Glutamatergic neuron (in vitro differentiated cells): Measurements from ENCODE around the gene CHST13. TPM values are rescaled to one million over a fixed set of nuclear protein-coding genes. Genes with fewer than 3 reads are reported as not detected.

ENCODE experiments used
- DNase-seq: peaks from one replicate; pipeline ENCODE4 v3.0.0; 2022
- H3K27ac Mint-ChIP-seq: one replicate; pipeline ENCODE4 v1.8.0; 2020; ENCODE audit warnings: mild to moderate bottlenecking, mixed read lengths, inconsistent platforms; ENCODE audit not compliant: unreplicated experiment
- H3K27me3 Mint-ChIP-seq: one replicate; pipeline ENCODE4 v1.8.0; 2020; ENCODE audit warnings: mild to moderate bottlenecking, moderate library complexity, mixed read lengths, inconsistent platforms; ENCODE audit not compliant: unreplicated experiment
- H3K36me3 Mint-ChIP-seq: one replicate; pipeline ENCODE4 v1.8.0; 2020; ENCODE audit warnings: mild to moderate bottlenecking, mixed read lengths, inconsistent platforms; ENCODE audit not compliant: unreplicated experiment
- H3K4me1 Mint-ChIP-seq: one replicate; pipeline ENCODE4 v1.8.0; 2020; ENCODE audit warnings: mild to moderate bottlenecking, low read depth, mixed read lengths, inconsistent platforms; ENCODE audit not compliant: unreplicated experiment
- H3K4me3 Mint-ChIP-seq: one replicate; pipeline ENCODE4 v1.8.0; 2020; ENCODE audit warnings: mild to moderate bottlenecking, mixed read lengths, inconsistent platforms; ENCODE audit not compliant: unreplicated experiment
- H3K9me3 Mint-ChIP-seq: one replicate; pipeline ENCODE4 v1.8.0; 2020; ENCODE audit warnings: mild to moderate bottlenecking, moderate library complexity, mixed read lengths, inconsistent platforms; ENCODE audit not compliant: unreplicated experiment
- total RNA-seq: library from RNA; stranded (reverse); fragmentation: NEBNext Ultra II Directional; extraction: Animal tissue kit (Norgen Biotek cat#: 25700); gene quantifications from one replicate; pipeline ENCODE4 v1.2.1, GENCODE V29; 2021; ENCODE audit not compliant: unreplicated experiment
- TF ChIP-seq, protein P1 (sequence below): fragments of 200-600 bp; sonication (generic); IDR thresholded peaks from one replicate; pipeline ENCODE4 v1.5.0; 2021; ENCODE audit not compliant: partially characterized antibody, unreplicated experiment

The CHST13 gene
- total RNA-seq, 1 donor from 2014 or later = not detected

DNA sequence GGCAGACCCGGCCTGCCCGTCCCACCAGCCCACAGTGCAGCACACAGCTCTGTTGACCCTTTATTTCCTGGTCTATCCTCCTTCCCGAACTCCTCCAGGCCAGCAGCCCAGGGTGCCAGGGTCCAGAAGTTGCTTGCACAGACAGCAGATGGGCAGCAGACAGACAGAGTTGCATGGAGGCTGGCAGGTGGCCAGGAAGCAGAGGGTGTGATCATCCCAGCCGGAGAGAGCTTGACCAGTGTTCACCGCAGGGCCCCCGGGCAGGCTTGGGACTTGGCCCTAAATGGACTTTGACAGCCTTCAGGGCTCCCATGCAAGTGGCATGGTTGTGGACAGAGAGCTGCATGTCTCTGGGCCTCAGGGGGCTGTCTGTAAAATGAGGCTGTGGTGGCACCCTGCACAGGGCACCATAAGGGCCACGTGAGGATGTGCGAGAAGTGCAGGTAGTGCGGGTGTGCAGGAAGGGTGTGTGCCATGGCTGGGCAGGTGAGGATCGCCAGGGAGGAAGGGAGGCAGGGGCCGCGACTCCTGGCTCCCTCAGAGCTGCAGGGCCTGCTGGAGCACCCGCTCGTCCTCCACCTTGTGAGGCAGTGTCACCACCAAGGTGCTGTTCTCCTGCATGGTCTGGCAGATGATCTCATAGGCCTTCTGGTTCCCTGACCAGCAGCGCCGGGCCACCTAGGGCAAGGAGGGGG, 42.0 kb upstream of the CHST13 start:
- Mint-ChIP-seq H3K4me1 (peaks cover 31% of the 10 kb centered on the region), H3K9me3 (peaks cover 5% of the 10 kb centered on the region), H3K27me3 (peaks cover 8% of the 10 kb centered on the region), H3K36me3 (no peaks in the 10 kb centered on the region), H3K4me3 (peak overlapping the region; percentile 25), H3K27ac (no peak overlapping the region)
- DNase-seq = no peak
- TF ChIP-seq, protein P1, sequence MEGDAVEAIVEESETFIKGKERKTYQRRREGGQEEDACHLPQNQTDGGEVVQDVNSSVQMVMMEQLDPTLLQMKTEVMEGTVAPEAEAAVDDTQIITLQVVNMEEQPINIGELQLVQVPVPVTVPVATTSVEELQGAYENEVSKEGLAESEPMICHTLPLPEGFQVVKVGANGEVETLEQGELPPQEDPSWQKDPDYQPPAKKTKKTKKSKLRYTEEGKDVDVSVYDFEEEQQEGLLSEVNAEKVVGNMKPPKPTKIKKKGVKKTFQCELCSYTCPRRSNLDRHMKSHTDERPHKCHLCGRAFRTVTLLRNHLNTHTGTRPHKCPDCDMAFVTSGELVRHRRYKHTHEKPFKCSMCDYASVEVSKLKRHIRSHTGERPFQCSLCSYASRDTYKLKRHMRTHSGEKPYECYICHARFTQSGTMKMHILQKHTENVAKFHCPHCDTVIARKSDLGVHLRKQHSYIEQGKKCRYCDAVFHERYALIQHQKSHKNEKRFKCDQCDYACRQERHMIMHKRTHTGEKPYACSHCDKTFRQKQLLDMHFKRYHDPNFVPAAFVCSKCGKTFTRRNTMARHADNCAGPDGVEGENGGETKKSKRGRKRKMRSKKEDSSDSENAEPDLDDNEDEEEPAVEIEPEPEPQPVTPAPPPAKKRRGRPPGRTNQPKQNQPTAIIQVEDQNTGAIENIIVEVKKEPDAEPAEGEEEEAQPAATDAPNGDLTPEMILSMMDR = no peak

GRCh38 chr3:126482503-126483255, 41.3 kb upstream of the CHST13 start:
- H3K9me3 Mint-ChIP-seq = peaks cover 3% of the 10 kb centered on the region
- peaks cover 6% of the 10 kb centered on the region for H3K27me3 Mint-ChIP-seq
- H3K36me3 Mint-ChIP-seq = no peaks in the 10 kb centered on the region
- no peak overlapping the region for H3K4me3 Mint-ChIP-seq
- TF ChIP-seq, protein P1 = no peak
- DNase-seq = no peak
- H3K4me1 Mint-ChIP-seq = peaks cover 29% of the 10 kb centered on the region
- H3K27ac Mint-ChIP-seq = no peak overlapping the region

- TF ChIP-seq, protein P1 = no peak
- DNase-seq = no peak
- Mint-ChIP-seq H3K27me3 (peaks cover 8% of the 10 kb centered on the region), H3K4me1 (peaks cover 32% of the 10 kb centered on the region), H3K9me3 (peaks cover 3% of the 10 kb centered on the region), H3K36me3 (no peaks in the 10 kb centered on the region), H3K4me3 (no peak overlapping the region), H3K27ac (no peak overlapping the region)
These were observed 40.6 kb upstream of the CHST13 start for GRCh38 chr3:126483321-126483761.

- peaks cover 3% of the 10 kb centered on the region for H3K9me3 Mint-ChIP-seq
- H3K36me3 Mint-ChIP-seq = no peaks in the 10 kb centered on the region
- peaks cover 6% of the 10 kb centered on the region for H3K27me3 Mint-ChIP-seq
These were observed 39.8 kb upstream of the CHST13 start for GRCh38 chr3:126484148-126484547.

More at GRCh38 chr3:126484148-126484547, 39.8 kb upstream of the CHST13 start:
- DNase-seq = no peak
- TF ChIP-seq, protein P1 = no peak
- Mint-ChIP-seq H3K4me1 (peaks cover 33% of the 10 kb centered on the region), H3K4me3 (no peak overlapping the region), H3K27ac (no peak overlapping the region)
